ENCODE results near the gene SUSD1. TPM values are rescaled to one million over a fixed set of nuclear protein-coding genes. Genes with fewer than 3 reads are reported as not detected.

Gene SUSD1
- polyA plus RNA-seq, 1 donor (not counting 4 experiments of a cell fraction or from before 2014, with no cell fraction given), result 3.6 TPM

- dilution Hi-C loops (cut with MboI; ENCODE audit: extremely low pct_ligation_motif_present, low sequenced_read_pairs), result no loop called here
- no peaks in the 10 kb centered on the region for H3K27me3 ChIP-seq (ENCODE audit: control insufficient read depth, extremely low read depth, insufficient read depth, low read length)
- peaks cover 57% of the 10 kb centered on the region for H3K4me1 ChIP-seq (ENCODE audit: control insufficient read depth, extremely low read depth, insufficient read depth, low read length)
- no peaks in the 10 kb centered on the region for H4K20me1 ChIP-seq (ENCODE audit: control insufficient read depth, extremely low read depth, insufficient read depth, low read length)
- H3K4me3 ChIP-seq (ENCODE audit: control insufficient read depth in 2 of 3, extremely low read depth in 1 of 3, insufficient read depth in 2 of 3, low read depth in 1 of 3, low read length in 3 of 3), result no peak overlapping the region
- no peak overlapping the region for H2AFZ ChIP-seq (ENCODE audit: control insufficient read depth, low read length)
- FAIRE-seq (no peak), DNase-seq (ENCODE audit: low read depth, low spot score) (no peak)
- no peak overlapping the region for H3K4me2 ChIP-seq (ENCODE audit: control insufficient read depth, extremely low read depth, insufficient read depth, low read depth, low read length)
- H3K9me1 ChIP-seq (ENCODE audit: control insufficient read depth, extremely low read depth, insufficient read depth, low read length), result no peaks in the 10 kb centered on the region
- no peak overlapping the region for H3K9ac ChIP-seq (ENCODE audit: control insufficient read depth, extremely low read depth, insufficient read depth, low read length)
- peak overlapping the region; percentile 45 for H3K27ac ChIP-seq (ENCODE audit: control insufficient read depth, insufficient read depth, low read length)
- TF ChIP-seq EZH2 (IDR thresholded peaks at IDR 0.05; ENCODE audit: low read length) (no peak), CTCF (optimal IDR thresholded peaks at IDR 0.05 in 1 of 3, IDR thresholded peaks at IDR 0.05 in 1 of 3, conservative IDR thresholded peaks at IDR 0.05 in 1 of 3; ENCODE audit: extremely low read depth in 1 of 3, insufficient read depth in 2 of 3, low read length in 3 of 3) (no peak)
- no peaks in the 10 kb centered on the region for H3K79me2 ChIP-seq (ENCODE audit: control insufficient read depth, insufficient read depth, low read length)
- no peaks in the 10 kb centered on the region for H3K36me3 ChIP-seq (ENCODE audit: control insufficient read depth in 2 of 2, extremely low read depth in 1 of 2, insufficient read depth in 2 of 2, low read length in 2 of 2)
- peaks cover 3% of the 10 kb centered on the region for H3K9me3 ChIP-seq (ENCODE audit: control insufficient read depth, low read depth, low read length)
Observed at GRCh38 chr9:112042769-112043168, 132.3 kb downstream of the SUSD1 start.

GRCh38 chr9:112042244-112042638 is 132.9 kb downstream of the SUSD1 start:
- no peaks in the 10 kb centered on the region for H3K9me1 ChIP-seq (ENCODE audit: control insufficient read depth, extremely low read depth, insufficient read depth, low read length)
- peaks cover 2% of the 10 kb centered on the region for H3K9me3 ChIP-seq (ENCODE audit: control insufficient read depth, low read depth, low read length)
- no peaks in the 10 kb centered on the region for H3K36me3 ChIP-seq (ENCODE audit: control insufficient read depth in 2 of 2, extremely low read depth in 1 of 2, insufficient read depth in 2 of 2, low read length in 2 of 2)
- DNase-seq (ENCODE audit: low read depth, low spot score) (no peak), FAIRE-seq (no peak)
- H3K4me3 ChIP-seq (ENCODE audit: control insufficient read depth in 2 of 3, extremely low read depth in 1 of 3, insufficient read depth in 2 of 3, low read depth in 1 of 3, low read length in 3 of 3), result no peak overlapping the region
- peak overlapping the region; percentile 4 for H3K9ac ChIP-seq (ENCODE audit: control insufficient read depth, extremely low read depth, insufficient read depth, low read length)
- TF ChIP-seq EZH2 (IDR thresholded peaks at IDR 0.05; ENCODE audit: low read length), result no peak
- no peak for TF ChIP-seq CTCF (optimal IDR thresholded peaks at IDR 0.05 in 1 of 3, IDR thresholded peaks at IDR 0.05 in 1 of 3, conservative IDR thresholded peaks at IDR 0.05 in 1 of 3; ENCODE audit: extremely low read depth in 1 of 3, insufficient read depth in 2 of 3, low read length in 3 of 3)
- no peak overlapping the region for H2AFZ ChIP-seq (ENCODE audit: control insufficient read depth, low read length)
- dilution Hi-C loops (cut with MboI; ENCODE audit: extremely low pct_ligation_motif_present, low sequenced_read_pairs), result no loop called here
- peaks cover 56% of the 10 kb centered on the region for H3K4me1 ChIP-seq (ENCODE audit: control insufficient read depth, extremely low read depth, insufficient read depth, low read length)
- no peaks in the 10 kb centered on the region for H3K27me3 ChIP-seq (ENCODE audit: control insufficient read depth, extremely low read depth, insufficient read depth, low read length)
- no peaks in the 10 kb centered on the region for H3K79me2 ChIP-seq (ENCODE audit: control insufficient read depth, insufficient read depth, low read length)
- H4K20me1 ChIP-seq (ENCODE audit: control insufficient read depth, extremely low read depth, insufficient read depth, low read length), result no peaks in the 10 kb centered on the region
- H3K4me2 ChIP-seq (ENCODE audit: control insufficient read depth, extremely low read depth, insufficient read depth, low read depth, low read length), result peak overlapping the region; percentile 27
- H3K27ac ChIP-seq (ENCODE audit: control insufficient read depth, insufficient read depth, low read length), result peak overlapping the region; percentile 45

Measured in keratinocyte (primary cell).